Neural cell (in vitro differentiated cells): ENCODE measurements around the gene PARVB. TPM values are rescaled to one million over a fixed set of nuclear protein-coding genes. Genes with fewer than 3 reads are reported as not detected.

Experiments
- H2AFZ ChIP-seq: fragments of 200-600, 300-800 bp; sonication (generic), shearing (Covaris generic); 2 replicates; pipeline ENCODE4 v1.6.0; 2014; ENCODE audit warnings: low read depth, mild to moderate bottlenecking, antibody characterized with exemption, low read length, moderate library complexity
- H3F3A ChIP-seq: fragments of 200-600 bp; shearing (Covaris generic); 2 replicates; pipeline ENCODE4 v1.6.1; 2016; ENCODE audit warnings: mild to moderate bottlenecking, moderate library complexity, mixed read lengths, antibody characterized with exemption, low read length; ENCODE audit not compliant: insufficient read depth, poor library complexity, severe bottlenecking
- H3K27ac ChIP-seq: fragments of 200-600, 300-800 bp; sonication (generic), shearing (Covaris generic); 2 replicates; pipeline ENCODE4 v1.5.1; 2014; ENCODE audit warnings: mild to moderate bottlenecking, low read length, moderate library complexity
- H3K27me3 ChIP-seq: fragments of 300-800, 200-600 bp; sonication (generic), shearing (Covaris generic); 2 replicates; pipeline ENCODE4 v1.6.0; 2014; ENCODE audit warnings: mild to moderate bottlenecking, low read depth, low read length, moderate library complexity; ENCODE audit not compliant: insufficient read depth
- H3K36me3 ChIP-seq: fragments of 300-800, 200-600 bp; sonication (generic), shearing (Covaris generic); 2 replicates; pipeline ENCODE4 v1.5.1; 2014; ENCODE audit warnings: mild to moderate bottlenecking, antibody characterized with exemption, low read length, moderate library complexity; ENCODE audit not compliant: insufficient read depth
- H3K4me2 ChIP-seq: fragments of 300-800, 200-600 bp; sonication (generic), shearing (Covaris generic); 2 replicates; pipeline ENCODE4 v1.6.0; 2014; ENCODE audit warnings: mild to moderate bottlenecking, low read length
- H3K4me3 ChIP-seq: fragments of 300-800, 200-600 bp; sonication (generic), shearing (Covaris generic); 2 replicates; pipeline ENCODE4 v1.5.1; 2014; ENCODE audit warnings: mild to moderate bottlenecking, low read length, moderate library complexity
- H3K79me2 ChIP-seq: fragments of 200-600 bp; shearing (Covaris generic); replicated peaks from 2 replicates; pipeline ENCODE4 v1.6.0; 2014; ENCODE audit warnings: mild to moderate bottlenecking, low read length, moderate library complexity; ENCODE audit not compliant: insufficient read depth
- H3K9ac ChIP-seq: fragments of 300-800, 200-600 bp; sonication (generic), shearing (Covaris generic); 2 replicates; pipeline ENCODE4 v1.6.1; 2016; ENCODE audit warnings: mild to moderate bottlenecking, low read length, mixed read lengths
- H3K9me2 ChIP-seq: fragments of 200-600 bp; shearing (Covaris generic); 2 replicates; pipeline ENCODE4 v1.6.1; 2016; ENCODE audit warnings: mild to moderate bottlenecking, low read length, mixed read lengths; ENCODE audit not compliant: insufficient read depth
- H3K9me3 ChIP-seq: fragments of 200-600, 300-800 bp; sonication (generic), shearing (Covaris generic); 2 replicates; pipeline ENCODE4 v1.6.1; 2016; ENCODE audit warnings: mild to moderate bottlenecking, mixed run types, low read length, moderate library complexity, mixed read lengths
- H4K20me1 ChIP-seq: fragments of 200-600 bp; shearing (Covaris generic); 2 replicates; pipeline ENCODE4 v1.6.1; 2016; ENCODE audit warnings: mild to moderate bottlenecking, mixed run types; ENCODE audit not compliant: insufficient read depth
- EP300 ChIP-seq: fragments of 450-650 bp; conservative IDR thresholded peaks from 2 replicates; pipeline ENCODE4 v1.6.1; 2014; ENCODE audit warnings: antibody characterized with exemption, mild to moderate bottlenecking, moderate library complexity; ENCODE audit not compliant: poor library complexity, severe bottlenecking
- EZH2 ChIP-seq: fragments of 200-600, 300-800 bp; shearing (Covaris generic), sonication (generic); IDR thresholded peaks from 2 replicates; pipeline ENCODE4 v1.6.1; 2014; ENCODE audit warnings: antibody characterized with exemption, low read length, borderline replicate concordance, mild to moderate bottlenecking; ENCODE audit not compliant: insufficient read depth, poor library complexity, severe bottlenecking
- MXI1 ChIP-seq: fragments of 450-650 bp; conservative IDR thresholded peaks from 2 replicates; pipeline ENCODE4 v1.6.1; 2014; ENCODE audit warnings: antibody characterized with exemption, mild to moderate bottlenecking; ENCODE audit not compliant: poor library complexity, severe bottlenecking
- POLR2AphosphoS5 ChIP-seq: IDR thresholded peaks from 2 replicates; pipeline ENCODE4 v1.6.1; 2012
- RAD21 ChIP-seq: fragments of 450-650 bp; conservative IDR thresholded peaks from 2 replicates; pipeline ENCODE4 v1.6.1; 2014; ENCODE audit warnings: antibody characterized with exemption, mild to moderate bottlenecking, moderate library complexity
- REST ChIP-seq: IDR thresholded peaks from 2 replicates; pipeline ENCODE4 v1.6.1; 2012; ENCODE audit warnings: borderline replicate concordance
- SMC3 ChIP-seq: fragments of 450-650 bp; conservative IDR thresholded peaks from 2 replicates; pipeline ENCODE4 v1.6.1; 2014; ENCODE audit warnings: antibody characterized with exemption, mild to moderate bottlenecking, moderate library complexity; ENCODE audit not compliant: poor library complexity
- polyA plus RNA-seq: library from polyadenylated mRNA; depleted of rRNA; stranded (reverse); fragments of >200 nt; gene quantifications from 2 replicates; pipeline ENCODE4 v1.2.3, GENCODE V29; 2014
- TF ChIP-seq, protein P1 (sequence below): fragments of 450-650 bp; IDR thresholded peaks from 2 replicates; pipeline ENCODE4 v1.5.1; 2014; ENCODE audit warnings: antibody characterized with exemption, mild to moderate bottlenecking, moderate library complexity; ENCODE audit not compliant: poor library complexity, severe bottlenecking

The PARVB gene
- polyA plus RNA-seq, 1 donor from 2014 or later: 1.2 TPM

GRCh38 chr22:44171561-44171960 is 147.5 kb downstream of the PARVB start:
- Histone ChIP-seq H3K9me2 (no peaks in the 10 kb centered on the region), H4K20me1 (no peaks in the 10 kb centered on the region), H3K4me2 (no peak overlapping the region), H3K79me2 (no peaks in the 10 kb centered on the region), H3K9ac (no peak overlapping the region), H3K36me3 (no peaks in the 10 kb centered on the region), H3K27ac (no peak overlapping the region), H3K4me3 (no peak overlapping the region), H3F3A (no peaks in the 10 kb centered on the region), H2AFZ (no peak overlapping the region), H3K9me3 (no peaks in the 10 kb centered on the region), H3K27me3 (no peaks in the 10 kb centered on the region)
- no peak for TF ChIP-seq REST
- no peak for TF ChIP-seq EZH2
- TF ChIP-seq MXI1: no peak
- TF ChIP-seq POLR2AphosphoS5: no peak
- no peak for TF ChIP-seq RAD21
- TF ChIP-seq EP300: no peak
- no peak for TF ChIP-seq SMC3

GRCh38 chr22:44172370-44173108 is 148.4 kb downstream of the PARVB start:
- H3K36me3 ChIP-seq: no peaks in the 10 kb centered on the region
- H4K20me1 ChIP-seq: no peaks in the 10 kb centered on the region
- no peak overlapping the region for H3K27ac ChIP-seq
- H3K27me3 ChIP-seq: no peaks in the 10 kb centered on the region
- no peak overlapping the region for H3K4me2 ChIP-seq
- H3K9ac ChIP-seq: no peak overlapping the region
- H3K9me2 ChIP-seq: no peaks in the 10 kb centered on the region
- H3K4me3 ChIP-seq: no peak overlapping the region
- H3K79me2 ChIP-seq: no peaks in the 10 kb centered on the region
- no peaks in the 10 kb centered on the region for H3K9me3 ChIP-seq
- no peak overlapping the region for H2AFZ ChIP-seq
- TF ChIP-seq, protein P1, sequence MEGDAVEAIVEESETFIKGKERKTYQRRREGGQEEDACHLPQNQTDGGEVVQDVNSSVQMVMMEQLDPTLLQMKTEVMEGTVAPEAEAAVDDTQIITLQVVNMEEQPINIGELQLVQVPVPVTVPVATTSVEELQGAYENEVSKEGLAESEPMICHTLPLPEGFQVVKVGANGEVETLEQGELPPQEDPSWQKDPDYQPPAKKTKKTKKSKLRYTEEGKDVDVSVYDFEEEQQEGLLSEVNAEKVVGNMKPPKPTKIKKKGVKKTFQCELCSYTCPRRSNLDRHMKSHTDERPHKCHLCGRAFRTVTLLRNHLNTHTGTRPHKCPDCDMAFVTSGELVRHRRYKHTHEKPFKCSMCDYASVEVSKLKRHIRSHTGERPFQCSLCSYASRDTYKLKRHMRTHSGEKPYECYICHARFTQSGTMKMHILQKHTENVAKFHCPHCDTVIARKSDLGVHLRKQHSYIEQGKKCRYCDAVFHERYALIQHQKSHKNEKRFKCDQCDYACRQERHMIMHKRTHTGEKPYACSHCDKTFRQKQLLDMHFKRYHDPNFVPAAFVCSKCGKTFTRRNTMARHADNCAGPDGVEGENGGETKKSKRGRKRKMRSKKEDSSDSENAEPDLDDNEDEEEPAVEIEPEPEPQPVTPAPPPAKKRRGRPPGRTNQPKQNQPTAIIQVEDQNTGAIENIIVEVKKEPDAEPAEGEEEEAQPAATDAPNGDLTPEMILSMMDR: no peak
- TF ChIP-seq RAD21: no peak
- no peak for TF ChIP-seq EZH2
- TF ChIP-seq EP300: no peak
- no peaks in the 10 kb centered on the region for H3F3A ChIP-seq
